OCI-LY1 (cell line): ENCODE results near the gene SH3PXD2A.

Experiments used
- H2AFZ ChIP-seq: fragments of 200-600 bp; sonication (generic), shearing (Covaris generic); 2 replicates; pipeline ENCODE4 v1.6.0; 2014; ENCODE audit warnings: antibody characterized with exemption, mild to moderate bottlenecking, low read length
- H3F3A ChIP-seq: fragments of 200-600 bp; sonication (generic), shearing (Covaris generic); 2 replicates; pipeline ENCODE4 v1.6.0; 2014; ENCODE audit warnings: mild to moderate bottlenecking, antibody characterized with exemption, low read length, moderate library complexity; ENCODE audit not compliant: insufficient read depth
- H3K27ac ChIP-seq: fragments of 200-600 bp; sonication (generic); 2 replicates; pipeline ENCODE4 v1.5.1; 2014; ENCODE audit warnings: low read length, mixed run types, mild to moderate bottlenecking, low read depth; ENCODE audit not compliant: poor library complexity, severe bottlenecking
- H3K27me3 ChIP-seq: fragments of 200-600 bp; sonication (generic); 2 replicates; pipeline ENCODE4 v1.6.0; 2014; ENCODE audit warnings: antibody characterized with exemption, mild to moderate bottlenecking, low read length, moderate library complexity; ENCODE audit not compliant: insufficient read depth
- H3K36me3 ChIP-seq: fragments of 200-600 bp; sonication (generic); 2 replicates; pipeline ENCODE4 v1.6.1; 2014; ENCODE audit warnings: mild to moderate bottlenecking, antibody characterized with exemption, low read length, moderate library complexity, mixed read lengths; ENCODE audit not compliant: insufficient read depth
- H3K4me1 ChIP-seq: fragments of 200-600 bp; sonication (generic); 2 replicates; pipeline ENCODE4 v1.5.1; 2014; ENCODE audit warnings: mild to moderate bottlenecking, low read length, moderate library complexity; ENCODE audit not compliant: insufficient read depth, severe bottlenecking
- H3K4me2 ChIP-seq: fragments of 200-600 bp; sonication (generic), shearing (Covaris generic); 2 replicates; pipeline ENCODE4 v1.6.1; 2014; ENCODE audit warnings: low read length
- H3K4me3 ChIP-seq: fragments of 200-600 bp; sonication (generic); 2 replicates; pipeline ENCODE4 v1.5.1; 2014; ENCODE audit warnings: low read length, low read depth, mild to moderate bottlenecking, mixed read lengths; ENCODE audit not compliant: poor library complexity, severe bottlenecking
- H3K79me2 ChIP-seq: fragments of 200-600 bp; shearing (Covaris generic); 2 replicates; pipeline ENCODE4 v1.6.1; 2016; ENCODE audit warnings: mixed run types, low read length, mixed read lengths; ENCODE audit not compliant: insufficient read depth
- H3K9ac ChIP-seq: fragments of 200-600 bp; sonication (generic), shearing (Covaris generic); 2 replicates; pipeline ENCODE4 v1.6.1; 2014; ENCODE audit warnings: mild to moderate bottlenecking, low read length, mixed read lengths
- H3K9me2 ChIP-seq: fragments of 200-600 bp; sonication (generic), shearing (Covaris generic); 2 replicates; pipeline ENCODE4 v1.6.1; 2014; ENCODE audit warnings: low read depth, mild to moderate bottlenecking, low read length, mixed read lengths
- H3K9me3 ChIP-seq: fragments of 200-600 bp; shearing (Covaris generic); 2 replicates; pipeline ENCODE4 v1.6.1; 2014; ENCODE audit warnings: low read length, mixed read lengths
- H4K20me1 ChIP-seq: fragments of 200-600 bp; sonication (generic), shearing (Covaris generic); 2 replicates; pipeline ENCODE4 v1.6.0; 2016; ENCODE audit warnings: mild to moderate bottlenecking, low read length; ENCODE audit not compliant: insufficient read depth
- EZH2 ChIP-seq: fragments of 200-600 bp; sonication (generic), shearing (Covaris generic); IDR thresholded peaks from 2 replicates; pipeline ENCODE4 v1.8.0; 2017; ENCODE audit warnings: borderline replicate concordance, mixed run types, mild to moderate bottlenecking, antibody characterized with exemption, low read length, moderate library complexity, mixed read lengths
- TF ChIP-seq, protein P1 (sequence below): fragments of 200-600 bp; sonication (generic), shearing (Covaris generic); IDR thresholded peaks from 2 replicates; pipeline ENCODE4 v1.5.1; 2017; ENCODE audit warnings: mild to moderate bottlenecking, antibody characterized with exemption, low read length, moderate library complexity, mixed read lengths

Gene SH3PXD2A

GRCh38 chr10:103746598-103746997 is 108.8 kb downstream of the SH3PXD2A start:
- Histone ChIP-seq H3K4me2 (no peak overlapping the region), H3K27me3 (peaks cover 4% of the 10 kb centered on the region), H4K20me1 (no peaks in the 10 kb centered on the region), H3K9ac (no peak overlapping the region), H3K27ac (no peak overlapping the region), H3F3A (no peaks in the 10 kb centered on the region), H3K4me3 (no peak overlapping the region), H3K4me1 (no peaks in the 10 kb centered on the region), H3K9me2 (no peaks in the 10 kb centered on the region), H3K79me2 (no peaks in the 10 kb centered on the region), H2AFZ (no peak overlapping the region), H3K36me3 (no peaks in the 10 kb centered on the region), H3K9me3 (no peaks in the 10 kb centered on the region)
- no peak for TF ChIP-seq EZH2

DNA sequence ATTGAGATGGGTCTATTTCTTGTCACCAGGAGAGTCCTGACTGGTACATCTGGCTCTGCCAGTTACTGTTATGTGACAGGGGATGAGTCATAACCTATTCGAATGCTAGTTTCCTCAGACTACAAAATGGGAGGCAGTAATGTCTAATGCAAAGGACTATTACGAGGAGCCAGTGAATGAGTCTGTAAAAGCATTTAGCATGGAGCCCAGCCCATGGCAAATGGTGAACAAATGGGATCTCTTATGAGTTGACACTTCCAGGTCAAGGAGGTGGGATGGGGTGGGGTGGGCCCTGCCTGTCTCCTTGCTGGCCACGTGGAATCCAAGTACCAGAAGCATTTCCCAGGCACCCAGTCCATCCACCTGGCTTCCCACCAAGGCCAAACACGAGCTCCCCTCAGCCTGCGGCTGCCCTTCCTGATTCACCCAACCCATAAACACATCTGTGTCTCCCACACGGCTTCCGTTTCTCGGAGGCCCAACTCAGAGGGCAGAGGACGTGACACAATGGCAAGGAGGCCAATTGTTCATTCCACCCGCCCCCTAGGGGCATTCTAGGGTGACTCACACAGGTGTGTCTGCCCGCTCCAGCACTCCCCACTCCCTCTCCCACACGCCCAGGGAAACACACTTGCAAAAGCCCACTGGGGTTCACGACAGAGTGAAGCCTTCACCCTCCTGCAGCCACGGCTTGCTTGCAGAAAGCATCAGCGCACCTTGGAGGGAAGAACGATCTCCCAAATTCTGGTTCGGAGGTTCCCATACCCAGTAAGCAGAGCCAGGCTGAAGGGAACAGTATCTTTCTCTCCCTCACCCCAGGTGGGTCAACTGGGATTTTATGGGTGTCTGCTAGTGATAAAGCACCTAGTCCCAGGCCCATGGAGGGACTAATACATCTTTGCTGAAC is 109.8 kb downstream of the SH3PXD2A start:
- Histone ChIP-seq H3K4me2 (no peak overlapping the region), H3K27me3 (peaks cover 4% of the 10 kb centered on the region), H3K36me3 (no peaks in the 10 kb centered on the region), H2AFZ (no peak overlapping the region), H3K9ac (no peak overlapping the region), H3K27ac (no peak overlapping the region), H3K4me3 (no peak overlapping the region), H3K4me1 (no peaks in the 10 kb centered on the region), H4K20me1 (no peaks in the 10 kb centered on the region), H3K9me3 (no peaks in the 10 kb centered on the region), H3K9me2 (no peaks in the 10 kb centered on the region), H3F3A (no peaks in the 10 kb centered on the region), H3K79me2 (no peaks in the 10 kb centered on the region)
- TF ChIP-seq, protein P1, sequence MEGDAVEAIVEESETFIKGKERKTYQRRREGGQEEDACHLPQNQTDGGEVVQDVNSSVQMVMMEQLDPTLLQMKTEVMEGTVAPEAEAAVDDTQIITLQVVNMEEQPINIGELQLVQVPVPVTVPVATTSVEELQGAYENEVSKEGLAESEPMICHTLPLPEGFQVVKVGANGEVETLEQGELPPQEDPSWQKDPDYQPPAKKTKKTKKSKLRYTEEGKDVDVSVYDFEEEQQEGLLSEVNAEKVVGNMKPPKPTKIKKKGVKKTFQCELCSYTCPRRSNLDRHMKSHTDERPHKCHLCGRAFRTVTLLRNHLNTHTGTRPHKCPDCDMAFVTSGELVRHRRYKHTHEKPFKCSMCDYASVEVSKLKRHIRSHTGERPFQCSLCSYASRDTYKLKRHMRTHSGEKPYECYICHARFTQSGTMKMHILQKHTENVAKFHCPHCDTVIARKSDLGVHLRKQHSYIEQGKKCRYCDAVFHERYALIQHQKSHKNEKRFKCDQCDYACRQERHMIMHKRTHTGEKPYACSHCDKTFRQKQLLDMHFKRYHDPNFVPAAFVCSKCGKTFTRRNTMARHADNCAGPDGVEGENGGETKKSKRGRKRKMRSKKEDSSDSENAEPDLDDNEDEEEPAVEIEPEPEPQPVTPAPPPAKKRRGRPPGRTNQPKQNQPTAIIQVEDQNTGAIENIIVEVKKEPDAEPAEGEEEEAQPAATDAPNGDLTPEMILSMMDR: no peak; the same call in 1 of the 2 replicates
- no peak for TF ChIP-seq EZH2

DNA sequence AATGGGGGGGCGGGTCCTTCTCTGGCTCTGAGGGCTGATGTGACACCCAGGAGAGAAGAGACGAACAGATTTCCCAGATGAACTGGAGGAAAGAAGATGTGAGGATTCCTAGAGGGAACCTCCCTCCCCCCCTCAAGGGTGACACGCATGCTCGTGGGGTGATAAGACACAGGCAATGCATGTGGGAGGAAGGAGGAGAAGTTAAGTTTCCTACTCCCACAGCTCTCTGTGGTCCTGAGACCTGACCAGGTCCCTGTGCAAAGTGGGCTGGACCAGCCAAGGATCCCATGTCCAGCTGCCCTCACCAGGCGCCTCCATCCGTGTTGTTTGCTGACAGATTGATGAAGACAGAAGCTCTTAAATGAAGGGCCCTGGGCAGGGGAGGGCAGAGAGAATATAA is 112.6 kb downstream of the SH3PXD2A start:
- no peak overlapping the region for H3K4me2 ChIP-seq
- no peak for TF ChIP-seq EZH2
- TF ChIP-seq, protein P1: no peak
- H3K9me3 ChIP-seq: no peaks in the 10 kb centered on the region
- H3K4me3 ChIP-seq: no peak overlapping the region
- peaks cover 4% of the 10 kb centered on the region for H3K27me3 ChIP-seq
- no peaks in the 10 kb centered on the region for H3K79me2 ChIP-seq
- H3K27ac ChIP-seq: no peak overlapping the region
- no peaks in the 10 kb centered on the region for H3K4me1 ChIP-seq
- no peaks in the 10 kb centered on the region for H3F3A ChIP-seq
- no peaks in the 10 kb centered on the region for H4K20me1 ChIP-seq
- no peaks in the 10 kb centered on the region for H3K9me2 ChIP-seq
- no peak overlapping the region for H2AFZ ChIP-seq
- H3K9ac ChIP-seq: no peak overlapping the region
- H3K36me3 ChIP-seq: no peaks in the 10 kb centered on the region
